GM19351 (cell line): ENCODE results near the gene SLC5A11.
"Not testable (repeated sequence)": the region's sequence is repeated elsewhere in the genome, so short reads cannot be mapped to it uniquely, and the experiment has no call there.

Source experiments
- ATAC-seq: cut with Tn5 transposase; IDR thresholded peaks from one replicate; pipeline ENCODE4 v1.9.1; 2021; ENCODE audit warnings: mild to moderate bottlenecking, moderate library complexity; ENCODE audit not compliant: unreplicated experiment

Gene SLC5A11

GRCh38 chr16:24834459-24835335 is 11.1 kb upstream of the SLC5A11 start:
- no peak for ATAC-seq

GRCh38 chr16:24836836-24837235 is 8.9 kb upstream of the SLC5A11 start:
- ATAC-seq: no peak

GRCh38 chr16:24837969-24838368 is 7.8 kb upstream of the SLC5A11 start:
- no peak for ATAC-seq

GRCh38 chr16:24838554-24839266 is 7.1 kb upstream of the SLC5A11 start:
- no peak for ATAC-seq

GRCh38 chr16:24839347-24839972 is 6.3 kb upstream of the SLC5A11 start:
- no peak for ATAC-seq

- no peak for ATAC-seq
These were observed 4.5 kb upstream of the SLC5A11 start for GRCh38 chr16:24841291-24841690.

- ATAC-seq: no peak
These were observed 1.4 kb upstream of the SLC5A11 start for GRCh38 chr16:24844101-24845030.

GRCh38 chr16:24845031-24845365 is 765 bp upstream of the SLC5A11 start:
- ATAC-seq: not testable (repeated sequence)

- ATAC-seq: no peak
These were observed 990 bp downstream of the SLC5A11 start for GRCh38 chr16:24846548-24847357.

- ATAC-seq: no peak
These were observed 1.5 kb downstream of the SLC5A11 start for GRCh38 chr16:24847358-24847664.

- no peak for ATAC-seq
These were observed 2.3 kb downstream of the SLC5A11 start for GRCh38 chr16:24848065-24848464.

GRCh38 chr16:24849641-24850040 is 3.9 kb downstream of the SLC5A11 start:
- no peak for ATAC-seq

GRCh38 chr16:24850289-24850938 is 4.7 kb downstream of the SLC5A11 start:
- no peak for ATAC-seq

GRCh38 chr16:24851700-24852099 is 5.9 kb downstream of the SLC5A11 start:
- no peak for ATAC-seq

GRCh38 chr16:24852281-24852721 is 6.5 kb downstream of the SLC5A11 start:
- no peak for ATAC-seq

GRCh38 chr16:24853169-24853824 is 7.5 kb downstream of the SLC5A11 start:
- no peak for ATAC-seq

- no peak for ATAC-seq
These were observed 8.1 kb downstream of the SLC5A11 start for GRCh38 chr16:24853830-24854229.

GRCh38 chr16:24854607-24855171 is 8.9 kb downstream of the SLC5A11 start:
- no peak for ATAC-seq

- ATAC-seq: no peak
These were observed 9.9 kb downstream of the SLC5A11 start for GRCh38 chr16:24855678-24856077.
